Fibroblast of skin of right quadriceps (primary cell): ENCODE measurements around the gene FAM216A.
"Not testable (repeated sequence)": the region's sequence is repeated elsewhere in the genome, so short reads cannot be mapped to it uniquely, and the experiment has no call there.

Experiments used
- DNase-seq: peaks from one replicate; pipeline ENCODE4 v3.0.0-alpha.2; 2013

Gene FAM216A

GRCh38 chr12:110501399-110501751 lies 32.7 kb downstream of the FAM216A start:
- peak; percentile 37 for DNase-seq

GRCh38 chr12:110501752-110502738 lies 33.4 kb downstream of the FAM216A start, which contains the start of the genes RAD9B and VPS29:
Gene RAD9B (plus strand): TSS chr12:110502331. CDS start chr12:110502338, 7 bp downstream.
Gene VPS29 (minus strand): TSS chr12:110502111. CDS start chr12:110502051, 60 bp downstream.
- DNase-seq = peak; percentile 99

DNA sequence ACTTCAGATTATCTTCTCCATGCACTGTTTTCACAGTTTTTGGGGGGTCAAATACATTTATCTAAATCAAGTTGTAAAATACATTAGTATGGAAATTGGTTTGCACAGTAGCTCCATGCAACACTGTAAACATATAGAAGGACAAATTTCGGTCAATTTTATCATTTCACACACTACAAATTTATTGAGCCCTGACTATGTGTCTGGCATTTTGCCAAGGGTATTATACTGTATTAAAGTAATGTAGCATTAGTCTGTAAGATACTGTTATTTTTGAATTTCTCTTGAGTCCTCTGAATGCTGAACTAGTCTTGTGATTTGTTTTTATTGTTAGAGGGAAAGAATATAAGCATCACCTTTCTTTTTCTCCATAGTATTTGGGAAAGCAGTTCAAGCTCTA lies 34.8 kb downstream of the FAM216A start:
- no peak for DNase-seq

DNA sequence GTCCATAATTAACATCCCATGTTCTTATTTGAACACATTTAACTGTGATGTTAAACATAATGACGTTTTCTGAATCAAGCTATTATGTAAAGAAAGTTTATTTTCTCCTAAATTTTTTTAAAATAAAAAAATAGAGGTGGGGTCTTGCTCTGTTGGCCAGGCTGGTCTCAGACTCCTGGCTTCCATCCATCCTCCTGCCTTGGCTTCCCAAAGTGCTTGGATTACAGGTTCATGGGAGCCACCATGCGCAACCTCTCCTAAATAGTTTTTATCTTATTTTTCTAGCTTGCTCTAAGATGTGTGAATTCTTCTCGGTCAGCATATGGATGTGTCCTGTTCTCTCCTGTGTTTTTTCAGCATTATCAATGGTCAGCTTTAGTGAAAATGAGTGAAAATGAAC lies 36.7 kb downstream of the FAM216A start:
- no peak for DNase-seq

- no peak for DNase-seq
Measured at GRCh38 chr12:110508071-110508586, 39.5 kb downstream of the FAM216A start.

- no peak for DNase-seq
Measured at GRCh38 chr12:110513842-110514241, 45.2 kb downstream of the FAM216A start.

DNA sequence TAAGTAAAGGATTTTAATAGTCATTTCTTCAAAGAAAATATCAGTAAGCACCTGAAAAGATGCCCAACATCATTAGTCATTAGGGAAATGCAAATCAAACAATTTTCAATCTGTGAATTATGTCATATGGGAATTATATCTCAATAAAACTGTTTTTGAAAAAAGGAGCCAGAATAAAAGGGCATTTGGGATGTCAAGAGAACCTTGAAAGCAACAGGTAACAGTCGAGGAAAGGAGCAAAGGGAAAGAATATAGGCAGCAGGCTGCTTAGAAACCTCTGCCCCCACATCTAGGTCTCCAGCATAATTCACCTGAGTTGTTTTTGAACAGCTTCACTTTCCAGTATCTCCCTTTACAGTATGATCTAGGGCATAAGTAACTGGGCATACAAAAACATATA lies 45.7 kb downstream of the FAM216A start:
- no peak for DNase-seq

- no peak for DNase-seq
Measured at GRCh38 chr12:110516995-110517394, 48.4 kb downstream of the FAM216A start.

- not testable (repeated sequence) for DNase-seq
Measured at GRCh38 chr12:110518014-110518413, 49.4 kb downstream of the FAM216A start.

DNA sequence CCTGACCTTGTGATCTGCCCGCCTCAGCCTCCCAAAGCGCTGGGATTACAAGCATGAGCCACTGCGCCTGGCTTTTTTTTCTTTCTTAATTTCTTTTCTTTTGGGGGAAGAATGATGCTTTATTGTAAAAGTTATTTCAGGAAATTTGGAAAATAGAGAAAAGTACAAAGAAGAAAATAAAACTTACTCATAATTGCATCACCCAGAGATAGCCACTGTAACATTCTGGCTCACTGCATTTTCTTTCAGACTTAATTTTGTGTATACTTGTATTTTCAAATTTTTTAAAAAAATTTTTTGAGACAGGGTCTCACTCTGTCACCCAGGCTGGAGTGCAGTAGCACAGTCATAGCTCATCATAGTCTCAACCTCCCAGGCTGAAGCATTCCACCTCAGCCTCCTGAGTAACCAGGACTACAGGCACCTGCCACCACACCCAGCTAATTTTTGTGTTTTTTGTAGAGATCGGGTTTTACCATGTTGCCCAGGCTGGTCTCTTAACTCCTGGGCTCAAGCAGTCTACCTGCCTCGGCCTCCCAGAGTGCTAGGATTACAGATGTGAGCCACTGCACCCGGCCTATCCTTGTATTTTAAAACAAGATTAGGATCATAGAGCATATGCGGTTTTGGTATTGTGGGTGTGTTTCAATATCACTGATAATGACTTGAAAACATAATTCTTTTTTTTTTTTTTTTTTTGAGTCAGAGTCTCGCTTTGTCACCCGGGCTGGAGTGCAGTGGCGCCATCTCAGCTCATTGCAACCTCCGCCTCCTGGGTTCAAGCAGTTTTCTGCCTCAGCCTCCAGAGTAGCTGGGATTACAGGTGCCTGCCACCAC lies 52.4 kb downstream of the FAM216A start:
- DNase-seq = not testable (repeated sequence)

DNA sequence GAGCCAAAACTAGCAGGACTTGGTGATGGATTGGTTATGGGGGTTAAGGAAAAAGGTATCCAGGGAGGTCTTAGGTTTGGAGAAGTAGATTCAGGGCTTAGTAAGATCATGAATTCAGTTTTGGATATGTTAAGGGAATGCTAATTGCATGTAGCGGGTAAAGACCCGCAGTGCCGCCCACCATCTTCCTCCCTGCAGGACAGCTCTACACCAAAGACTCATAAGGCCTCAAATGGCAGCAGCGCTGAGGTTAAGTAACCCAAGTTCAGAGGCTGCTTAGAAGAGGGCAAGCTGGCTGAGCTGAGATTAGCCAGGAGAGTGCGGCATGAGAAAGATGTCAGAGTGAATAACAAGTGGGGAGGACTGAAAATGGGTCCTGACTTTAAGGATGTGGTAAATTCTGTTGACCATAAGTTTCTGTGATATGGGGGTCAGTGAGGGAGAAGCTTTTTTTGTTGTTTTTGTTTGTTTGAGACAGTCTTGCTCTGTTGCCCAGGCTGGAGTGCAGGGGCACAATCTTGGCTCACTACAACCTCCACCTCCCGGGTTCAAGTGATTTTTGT lies 59.7 kb downstream of the FAM216A start:
- no peak for DNase-seq

DNA sequence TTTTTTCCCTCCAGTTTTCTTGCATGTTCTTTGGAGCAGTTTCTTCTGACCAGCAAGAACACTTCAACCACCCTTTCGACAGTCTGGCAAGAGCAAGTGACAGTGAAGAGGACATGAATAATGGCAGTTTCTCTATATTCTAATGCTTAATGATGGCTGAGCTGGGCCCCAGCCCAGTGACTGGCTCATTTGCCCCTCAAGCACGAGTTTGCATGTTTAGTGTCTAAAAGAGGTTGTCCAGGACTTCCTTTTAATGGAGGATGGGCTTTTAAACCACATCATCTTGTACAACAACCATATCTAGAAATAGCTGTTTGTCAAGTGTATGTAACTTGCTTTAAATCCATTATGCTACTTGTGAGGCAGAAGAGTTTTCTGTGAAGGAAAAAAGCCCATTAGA lies 61.9 kb downstream of the FAM216A start:
- no peak for DNase-seq

- peak; percentile 77 for DNase-seq
Measured at GRCh38 chr12:110531741-110532333, 63.2 kb downstream of the FAM216A start.

- no peak for DNase-seq
Measured at GRCh38 chr12:110532644-110533043, 64.0 kb downstream of the FAM216A start.

DNA sequence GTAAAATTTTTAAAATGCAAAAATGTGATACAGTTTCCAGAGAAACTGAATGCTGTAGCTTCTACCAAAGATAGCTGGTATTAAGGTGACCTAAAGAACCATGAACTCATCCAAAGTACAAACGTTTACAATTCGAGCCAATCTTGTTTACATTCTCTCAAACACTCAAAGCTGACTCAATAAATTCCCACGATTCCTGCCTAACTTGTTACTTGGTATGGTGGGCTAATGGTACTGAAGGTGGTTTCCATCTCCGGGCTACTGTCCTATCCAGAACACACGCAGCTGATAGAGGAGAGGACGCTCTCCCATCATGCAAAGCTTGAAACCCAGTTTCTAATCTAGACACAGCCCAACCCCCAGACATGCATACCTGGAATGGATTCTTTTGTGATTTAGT lies 65.0 kb downstream of the FAM216A start:
- DNase-seq = peak; percentile 33

- DNase-seq = no peak
Measured at GRCh38 chr12:110534811-110535210, 66.2 kb downstream of the FAM216A start.

DNA sequence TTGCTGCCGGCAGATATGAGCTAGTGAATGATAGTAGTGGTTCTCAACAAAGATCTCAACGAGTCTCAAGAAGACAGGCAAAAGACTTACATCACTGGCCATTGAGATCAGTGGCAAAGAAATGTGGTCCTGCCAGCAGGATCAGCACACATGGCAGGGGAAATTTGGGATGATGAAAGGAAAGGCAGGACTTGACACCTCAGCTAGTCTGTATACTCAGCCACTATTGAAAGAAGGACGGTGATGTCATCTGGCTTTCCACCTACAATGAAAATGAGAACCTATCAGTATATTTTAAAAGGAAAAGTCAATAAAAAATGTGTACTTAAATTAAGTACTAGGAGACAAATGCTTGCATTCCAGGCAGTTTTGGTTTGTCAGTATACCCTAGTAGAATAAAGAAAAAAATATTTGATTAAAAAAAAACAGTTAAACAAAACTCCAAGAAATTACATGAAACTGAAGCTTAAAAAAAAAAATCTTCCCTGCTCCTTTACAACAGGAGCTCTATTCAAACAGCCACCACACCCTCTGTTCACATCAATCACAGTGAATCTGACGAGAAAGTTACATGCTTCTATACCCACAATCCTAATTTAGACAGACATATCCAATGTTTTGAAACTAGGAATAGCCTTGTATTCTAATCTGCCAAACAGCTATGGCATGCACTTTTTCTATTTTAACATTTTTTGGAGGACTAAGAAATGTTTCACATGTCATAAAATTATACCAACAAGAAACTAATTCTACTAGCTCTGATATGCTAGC lies 68.4 kb downstream of the FAM216A start:
- DNase-seq = no peak

DNA sequence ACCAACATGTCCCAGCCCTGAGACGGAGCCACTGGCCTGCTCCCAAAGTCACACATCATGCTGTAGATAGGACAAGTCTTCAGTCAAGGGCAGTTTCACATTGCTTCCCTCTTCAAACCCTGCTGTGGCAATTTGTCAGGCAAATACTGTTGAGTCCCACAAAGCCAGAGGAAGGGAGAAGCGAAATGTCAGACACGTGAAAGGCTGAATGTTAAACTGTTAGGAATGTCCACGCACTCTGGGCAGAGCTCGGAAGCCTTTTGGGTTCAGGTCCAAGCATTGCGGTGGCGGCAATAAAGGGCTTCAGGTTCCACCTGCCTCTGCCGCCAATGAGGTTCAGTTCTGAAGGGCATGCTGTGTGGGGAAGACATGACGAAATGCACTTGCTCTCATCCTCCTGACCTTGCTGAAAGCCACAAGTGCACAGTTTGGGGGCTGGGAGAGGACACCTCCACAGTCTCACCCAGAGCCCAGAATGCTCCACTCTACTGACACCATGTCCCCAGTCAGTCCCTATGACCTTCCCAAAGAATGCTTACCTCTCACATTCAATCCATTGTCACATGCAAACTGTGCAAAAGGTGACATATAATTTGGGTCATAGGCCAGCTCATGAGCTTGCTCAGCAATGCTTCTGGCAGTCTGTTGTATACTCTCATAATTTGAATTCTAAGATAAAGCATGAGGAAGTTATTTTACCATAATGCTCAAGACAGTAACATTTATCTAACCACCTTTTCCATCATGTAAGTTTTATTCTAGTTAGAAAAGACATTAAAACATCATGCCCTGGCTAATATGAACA lies 69.2 kb downstream of the FAM216A start:
- DNase-seq = no peak

DNA sequence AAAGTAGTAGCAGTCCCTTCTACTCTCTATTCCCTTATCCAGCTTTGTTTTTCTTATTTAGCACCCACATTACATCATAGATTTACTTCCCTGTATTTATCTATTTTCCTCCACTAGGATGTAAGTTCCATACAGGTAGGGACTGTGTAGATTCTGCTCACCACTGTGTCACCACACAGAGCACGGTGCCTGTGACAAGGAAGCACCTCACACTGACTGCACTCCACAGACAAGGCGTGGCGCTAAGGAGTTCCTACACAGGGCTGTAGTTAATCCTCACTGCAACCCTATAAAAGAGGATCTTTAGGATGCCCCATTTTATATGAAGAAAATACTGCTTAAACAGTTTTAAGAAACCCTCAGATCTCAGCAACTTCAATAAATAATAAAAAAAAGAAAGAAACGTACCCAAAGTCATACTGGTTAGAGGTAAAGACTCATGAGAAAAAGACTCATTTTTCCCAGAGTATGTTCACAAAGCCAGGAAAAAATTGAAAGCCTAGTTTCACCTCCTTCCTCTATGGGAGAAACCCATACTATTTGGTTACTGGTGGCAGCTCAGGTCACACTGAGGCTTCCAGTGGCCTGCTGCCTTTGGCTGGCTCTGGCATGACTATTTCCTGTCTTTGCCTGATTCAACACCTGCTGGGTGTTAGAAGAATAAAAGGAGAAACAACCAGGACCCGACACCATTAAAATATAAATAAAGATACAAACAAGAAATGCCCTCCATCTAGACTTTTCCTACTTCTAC lies 70.4 kb downstream of the FAM216A start:
- DNase-seq = no peak
